Activated CD4-positive, CD25-positive, alpha-beta regulatory T cell (primary cell): ENCODE measurements around the gene CD300C.
"Not testable (repeated sequence)": the region's sequence is repeated elsewhere in the genome, so short reads cannot be mapped to it uniquely, and the experiment has no call there.

Source experiments
- DNase-seq, 4 experiments: peaks; one replicate each; lab custom pipeline; 2025; lab: John Stamatoyannopoulos, UW

CD300C gene

GRCh38 chr17:74561586-74561985, 15.7 kb upstream of the CD300C start:
- no peak for DNase-seq

GRCh38 chr17:74558882-74559519, 13.1 kb upstream of the CD300C start:
- DNase-seq: no peak

GRCh38 chr17:74558402-74558801, 12.5 kb upstream of the CD300C start:
- DNase-seq: not testable (repeated sequence)

- DNase-seq: no peak
These were observed 9.6 kb upstream of the CD300C start for GRCh38 chr17:74555427-74555940.

- DNase-seq: no peak
These were observed 9.0 kb upstream of the CD300C start for GRCh38 chr17:74554909-74555308.

- DNase-seq: no peak
These were observed 6.1 kb upstream of the CD300C start for GRCh38 chr17:74552037-74552436.

GRCh38 chr17:74550602-74551001, 4.7 kb upstream of the CD300C start:
- no peak for DNase-seq

- DNase-seq: no peak
These were observed 3.4 kb upstream of the CD300C start for GRCh38 chr17:74549343-74549742.

- no peak for DNase-seq
These were observed 1.8 kb upstream of the CD300C start for GRCh38 chr17:74547736-74548135.

GRCh38 chr17:74547264-74547663, 1.3 kb upstream of the CD300C start:
- DNase-seq: no peak

GRCh38 chr17:74546586-74546985, 671 bp upstream of the CD300C start:
- DNase-seq: no peak

- DNase-seq: no peak
These were observed 698 bp downstream of the CD300C start for GRCh38 chr17:74544991-74545842.

- no peak for DNase-seq
These were observed 1.8 kb downstream of the CD300C start for GRCh38 chr17:74543891-74544760.

- DNase-seq: no peak
These were observed 2.5 kb downstream of the CD300C start for GRCh38 chr17:74543406-74543805.

GRCh38 chr17:74542727-74543383, 3.1 kb downstream of the CD300C start:
- no peak for DNase-seq

- no peak for DNase-seq
These were observed 3.7 kb downstream of the CD300C start for GRCh38 chr17:74542166-74542565.

GRCh38 chr17:74541176-74542111, 4.5 kb downstream of the CD300C start:
- DNase-seq: no peak

GRCh38 chr17:74539281-74539820, 6.6 kb downstream of the CD300C start:
- DNase-seq: no peak

GRCh38 chr17:74536890-74537289, 9.0 kb downstream of the CD300C start:
- no peak for DNase-seq

GRCh38 chr17:74532115-74532514, 13.8 kb downstream of the CD300C start:
- no peak for DNase-seq
